CD14-positive monocyte (primary cell): ENCODE measurements around the gene KCNJ5. TPM values are rescaled to one million over a fixed set of nuclear protein-coding genes. Genes with fewer than 3 reads are reported as not detected.

Experiments used
- DNase-seq, 3 donors: peaks; one replicate each; pipeline ENCODE4 v3.0.0-alpha.2; 2011 to 2022
- H2AFZ ChIP-seq: 2 replicates; pipeline ENCODE4 v1.6.0; 2012; ENCODE audit warnings: mild to moderate bottlenecking, low read depth, low read length, inconsistent platforms; ENCODE audit not compliant: insufficient read depth, poor library complexity, severe bottlenecking
- H3K27ac ChIP-seq, 2 donors: 1 replicate in 1 of 2; 2 replicates in 1 of 2; pipeline ENCODE4 v1.5.1; 2012 to 2013; ENCODE audit warnings: low read length in 2 of 2, control low read depth in 1 of 2, inconsistent platforms in 1 of 2, low read depth in 1 of 2, mild to moderate bottlenecking in 1 of 2
- H3K27me3 ChIP-seq, 2 donors: one replicate each; pipeline versions ENCODE4 v1.6.0 to v1.6.1; 2011 to 2013; ENCODE audit warnings: low read length in 2 of 2; ENCODE audit not compliant: control insufficient read depth in 2 of 2, insufficient read depth in 2 of 2
- H3K36me3 ChIP-seq, 2 donors: replicated peaks in 1 of 2; 1 replicate in 1 of 2; 2 replicates in 1 of 2; pipeline versions ENCODE4 v1.5.1 to v1.6.1; 2012 to 2013; ENCODE audit warnings: low read length in 2 of 2, control low read depth in 1 of 2, inconsistent platforms in 1 of 2, mild to moderate bottlenecking in 1 of 2; ENCODE audit not compliant: insufficient read depth in 2 of 2, control insufficient read depth in 1 of 2
- H3K4me1 ChIP-seq, 2 donors: 1 replicate in 1 of 2; 2 replicates in 1 of 2; pipeline versions ENCODE4 v1.5.1 to v1.6.1; 2012 to 2013; ENCODE audit warnings: low read length in 2 of 2, control low read depth in 1 of 2, inconsistent platforms in 1 of 2, mild to moderate bottlenecking in 1 of 2, moderate library complexity in 1 of 2; ENCODE audit not compliant: insufficient read depth in 2 of 2, control insufficient read depth in 1 of 2
- H3K4me2 ChIP-seq: replicated peaks from 2 replicates; pipeline ENCODE3; 2012; ENCODE audit warnings: low read length, moderate library complexity, mild to moderate bottlenecking; ENCODE audit not compliant: poor library complexity, severe bottlenecking; ENCODE audit errors: extremely low read depth
- H3K4me3 ChIP-seq, 3 experiments: fragments of 200-600 bp in 1 of 3; sonication (generic) in 1 of 3; replicated peaks in 1 of 3; 1 replicate in 2 of 3; 2 replicates in 1 of 3; pipeline ENCODE4 v1.5.1; 2011 to 2013; ENCODE audit warnings: low read length in 3 of 3, mild to moderate bottlenecking in 3 of 3, control low read depth in 2 of 3, low read depth in 2 of 3, inconsistent platforms in 1 of 3, moderate library complexity in 1 of 3
- H3K79me2 ChIP-seq: 2 replicates; pipeline ENCODE4 v1.6.0; 2012; ENCODE audit warnings: mild to moderate bottlenecking, control low read depth, inconsistent platforms, low read length, moderate library complexity; ENCODE audit not compliant: insufficient read depth
- H3K9ac ChIP-seq: 2 replicates; pipeline ENCODE4 v1.6.0; 2017; ENCODE audit warnings: low read length, mild to moderate bottlenecking; ENCODE audit not compliant: insufficient read depth, poor library complexity, severe bottlenecking
- H3K9me3 ChIP-seq, 2 donors: replicated peaks in 1 of 2; 1 replicate in 1 of 2; 2 replicates in 1 of 2; pipeline versions ENCODE4 v1.5.1 to v1.6.1; 2012 to 2013; ENCODE audit warnings: low read length in 2 of 2, control low read depth in 1 of 2; ENCODE audit not compliant: control insufficient read depth in 1 of 2, insufficient read depth in 1 of 2
- H4K20me1 ChIP-seq: 2 replicates; pipeline ENCODE4 v1.6.0; 2012; ENCODE audit warnings: mild to moderate bottlenecking, low read length, control low read depth, moderate library complexity; ENCODE audit not compliant: insufficient read depth
- H3K27ac Mint-ChIP-seq, 7 donors: one replicate each; pipeline ENCODE4 v1.8.0; 2020; ENCODE audit warnings: mild to moderate bottlenecking in 7 of 7, mixed read lengths in 7 of 7, moderate library complexity in 6 of 7, inconsistent platforms in 2 of 7
- H3K27me3 Mint-ChIP-seq, 3 donors: one replicate each; pipeline ENCODE4 v1.8.0; 2021 to 2022; ENCODE audit warnings: low read depth in 3 of 3, mild to moderate bottlenecking in 3 of 3, mixed read lengths in 3 of 3, moderate library complexity in 3 of 3, inconsistent platforms in 1 of 3
- H3K36me3 Mint-ChIP-seq, 2 donors: one replicate each; pipeline ENCODE4 v1.8.0; 2020; ENCODE audit warnings: mixed read lengths in 2 of 2, inconsistent platforms in 1 of 2, mild to moderate bottlenecking in 1 of 2
- H3K4me1 Mint-ChIP-seq: one replicate; pipeline ENCODE4 v1.8.0; 2020; ENCODE audit warnings: mild to moderate bottlenecking, mixed read lengths
- H3K4me3 Mint-ChIP-seq, 2 donors: one replicate each; pipeline ENCODE4 v1.8.0; 2020; ENCODE audit warnings: mild to moderate bottlenecking in 2 of 2, mixed read lengths in 2 of 2, moderate library complexity in 1 of 2
- H3K9me3 Mint-ChIP-seq, 7 donors: one replicate each; pipeline ENCODE4 v1.8.0; 2020 to 2022; ENCODE audit warnings: mixed read lengths in 7 of 7, mild to moderate bottlenecking in 6 of 7, moderate library complexity in 6 of 7, inconsistent platforms in 2 of 7
- WGBS: methylation state at CpG from one replicate; pipeline ENCODE4 v1.1.5; 2013; ENCODE audit warnings: missing lambda C conversion rate; ENCODE audit not compliant: insufficient coverage; 5-methylcytosine and 5-hydroxymethylcytosine counted together
- intact Hi-C, 2 donors: fragments of 100-400 bp; cut with micrococcal nuclease; formaldehyde crosslinking; loops; one replicate each; pipeline versions ENCODE4 v1.15.0 to v1.15.1; 2023
- polyA plus RNA-seq, 3 donors: library from polyadenylated mRNA; depleted of rRNA in 1 of 3; unstranded in 2 of 3; stranded (reverse) in 1 of 3; fragments of 300-500 nt in 2 of 3; fragments of >200 nt in 1 of 3; fragmentation: Illumina TruSeq in 2 of 3; gene quantifications; 1 replicate in 2 of 3; 2 replicates in 1 of 3; pipeline ENCODE4 v1.2.3, GENCODE V29; 2012 to 2021
- TF ChIP-seq, protein P1 (sequence below): fragments of 200-600 bp; IDR thresholded peaks from one replicate; pipeline ENCODE4 v1.8.0; 2022; ENCODE audit warnings: antibody characterized with exemption, mild to moderate bottlenecking

KCNJ5 gene
- polyA plus RNA-seq, 3 donors = 0.03 TPM; not detected in 2

DNA sequence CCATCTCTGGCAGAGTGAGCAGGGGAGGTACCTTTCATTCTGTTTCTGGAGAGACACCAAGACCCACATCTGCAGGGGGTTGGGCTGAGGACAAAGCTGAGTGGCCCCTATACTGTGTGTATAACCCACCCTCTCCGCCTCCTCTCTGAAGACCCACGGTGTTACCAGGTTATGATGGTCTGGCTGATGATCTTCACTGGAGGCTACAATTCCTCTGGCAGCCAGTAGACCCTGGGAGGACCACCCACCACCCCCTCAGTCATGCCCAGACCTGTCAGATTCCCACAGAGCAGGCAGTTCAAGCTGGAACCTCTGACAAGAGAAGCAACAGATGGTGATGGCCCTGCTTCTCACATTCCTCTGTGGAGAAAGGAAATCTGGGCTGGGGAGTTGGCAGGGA is 12.7 kb upstream of the KCNJ5 start:
- H3K9ac ChIP-seq = no peak overlapping the region

GRCh38 chr11:128879817-128880216 is 11.3 kb upstream of the KCNJ5 start:
- Mint-ChIP-seq H3K36me3 (no peaks in the 10 kb centered on the region), H3K4me1 (peaks cover 5% of the 10 kb centered on the region), H3K27ac (no peak overlapping the region), H3K4me3 (no peak overlapping the region), H3K9me3 (no peaks in the 10 kb centered on the region), H3K27me3 (peaks cover 0 to 8% (median 6%) of the 10 kb centered on the region in 3 donors)
- Histone ChIP-seq H3K9ac (no peak overlapping the region), H3K27ac (no peak overlapping the region), H3K9me3 (no peaks in the 10 kb centered on the region), H3K36me3 (no peaks in the 10 kb centered on the region), H3K79me2 (no peaks in the 10 kb centered on the region), H2AFZ (no peak overlapping the region), H3K4me2 (no peak overlapping the region), H3K27me3 (no peaks in the 10 kb centered on the region), H3K4me1 (no peaks in the 10 kb centered on the region), H4K20me1 (no peaks in the 10 kb centered on the region), H3K4me3 (no peak overlapping the region)
- no peak for DNase-seq
- intact Hi-C loops = loop anchor here in 1 of 2 donors (10.0 kb wide), 1 partner anchor 455 kb away; no protein-coding TSS in a partner anchor
- 90% methylated on average over 4 of the region's 12 CpGs for WGBS
- TF ChIP-seq, protein P1, sequence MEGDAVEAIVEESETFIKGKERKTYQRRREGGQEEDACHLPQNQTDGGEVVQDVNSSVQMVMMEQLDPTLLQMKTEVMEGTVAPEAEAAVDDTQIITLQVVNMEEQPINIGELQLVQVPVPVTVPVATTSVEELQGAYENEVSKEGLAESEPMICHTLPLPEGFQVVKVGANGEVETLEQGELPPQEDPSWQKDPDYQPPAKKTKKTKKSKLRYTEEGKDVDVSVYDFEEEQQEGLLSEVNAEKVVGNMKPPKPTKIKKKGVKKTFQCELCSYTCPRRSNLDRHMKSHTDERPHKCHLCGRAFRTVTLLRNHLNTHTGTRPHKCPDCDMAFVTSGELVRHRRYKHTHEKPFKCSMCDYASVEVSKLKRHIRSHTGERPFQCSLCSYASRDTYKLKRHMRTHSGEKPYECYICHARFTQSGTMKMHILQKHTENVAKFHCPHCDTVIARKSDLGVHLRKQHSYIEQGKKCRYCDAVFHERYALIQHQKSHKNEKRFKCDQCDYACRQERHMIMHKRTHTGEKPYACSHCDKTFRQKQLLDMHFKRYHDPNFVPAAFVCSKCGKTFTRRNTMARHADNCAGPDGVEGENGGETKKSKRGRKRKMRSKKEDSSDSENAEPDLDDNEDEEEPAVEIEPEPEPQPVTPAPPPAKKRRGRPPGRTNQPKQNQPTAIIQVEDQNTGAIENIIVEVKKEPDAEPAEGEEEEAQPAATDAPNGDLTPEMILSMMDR = no peak

More for the DNA sequence above, 12.7 kb upstream of the KCNJ5 start:
- no peaks in the 10 kb centered on the region for H4K20me1 ChIP-seq
- no peaks in the 10 kb centered on the region for H3K4me1 ChIP-seq
- Mint-ChIP-seq H3K27ac (no peak overlapping the region), H3K27me3 (peaks cover 2 to 8% (median 6%) of the 10 kb centered on the region in 3 donors), H3K36me3 (no peaks in the 10 kb centered on the region), H3K9me3 (no peaks in the 10 kb centered on the region), H3K4me1 (no peaks in the 10 kb centered on the region), H3K4me3 (no peak overlapping the region)
- no peak overlapping the region for H3K4me3 ChIP-seq
- no peaks in the 10 kb centered on the region for H3K36me3 ChIP-seq
- TF ChIP-seq, protein P1 = no peak
- H3K79me2 ChIP-seq = no peaks in the 10 kb centered on the region
- H3K27ac ChIP-seq = no peak overlapping the region
- H3K4me2 ChIP-seq = no peak overlapping the region
- DNase-seq = no peak
- no CpG with 5 or more reads among the region's 2 CpGs for WGBS
- H3K9me3 ChIP-seq = no peaks in the 10 kb centered on the region
- intact Hi-C loops = no loop called here
- no peak overlapping the region for H2AFZ ChIP-seq
- H3K27me3 ChIP-seq = no peaks in the 10 kb centered on the region
